HG03095 (cell line): Measurements from ENCODE around the gene RWDD4.

Source experiments
- ATAC-seq: cut with Tn5 transposase; IDR thresholded peaks from one replicate; pipeline ENCODE4 v1.9.1; 2021; ENCODE audit warnings: moderate library complexity; ENCODE audit not compliant: unreplicated experiment

The RWDD4 gene

DNA sequence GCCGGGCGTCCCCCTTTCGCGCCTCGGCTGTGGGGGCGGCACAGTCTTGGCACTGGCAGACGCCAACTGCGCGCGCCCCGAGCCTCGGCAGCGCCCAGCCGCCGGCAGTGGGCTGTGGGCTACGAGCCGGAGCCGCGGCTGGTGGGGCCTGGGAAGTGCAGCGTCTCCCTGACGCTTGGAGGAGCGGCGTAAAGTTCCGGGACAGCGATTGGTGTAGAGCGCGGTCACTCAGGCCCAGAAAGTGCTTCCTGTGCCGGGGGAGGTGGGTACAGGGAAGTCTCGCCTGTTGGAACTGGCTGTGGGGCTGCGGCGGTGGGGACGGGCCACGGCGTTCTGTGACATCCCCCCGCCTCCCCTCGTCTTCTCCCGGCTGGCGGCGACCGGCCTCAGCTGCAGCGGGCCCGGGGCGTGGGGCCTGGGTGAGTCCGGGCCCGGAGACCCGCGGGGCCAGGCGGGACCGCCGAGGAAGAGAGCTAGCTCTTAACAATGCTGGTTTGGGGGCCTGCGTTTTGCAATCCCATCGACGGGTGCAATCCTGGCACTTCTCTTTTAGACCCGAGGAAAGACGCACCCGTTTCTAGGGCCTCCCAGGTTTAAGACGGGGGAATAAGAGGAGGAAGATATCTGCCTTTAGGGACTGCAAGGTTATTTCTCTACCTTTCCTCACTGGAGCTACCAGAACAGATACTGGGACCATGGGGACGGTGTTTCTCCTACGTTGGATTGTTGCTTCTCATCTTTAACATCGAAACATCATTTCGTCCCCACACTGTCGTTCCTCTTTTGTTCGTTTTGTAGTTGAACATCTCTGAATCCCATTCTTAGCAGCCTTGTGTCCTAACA is at the start of gene RWDD4, which contains the start of gene TRAPPC11:
Gene RWDD4 (minus strand): TSS at position 157 of the 843 bp plus-strand sequence. CDS start 233 bp downstream, outside the sequence.
Gene TRAPPC11 (plus strand): TSS at position 265 of the 843 bp plus-strand sequence. CDS start 4,575 bp downstream, outside the sequence.
- peak; percentile 99 for ATAC-seq

DNA sequence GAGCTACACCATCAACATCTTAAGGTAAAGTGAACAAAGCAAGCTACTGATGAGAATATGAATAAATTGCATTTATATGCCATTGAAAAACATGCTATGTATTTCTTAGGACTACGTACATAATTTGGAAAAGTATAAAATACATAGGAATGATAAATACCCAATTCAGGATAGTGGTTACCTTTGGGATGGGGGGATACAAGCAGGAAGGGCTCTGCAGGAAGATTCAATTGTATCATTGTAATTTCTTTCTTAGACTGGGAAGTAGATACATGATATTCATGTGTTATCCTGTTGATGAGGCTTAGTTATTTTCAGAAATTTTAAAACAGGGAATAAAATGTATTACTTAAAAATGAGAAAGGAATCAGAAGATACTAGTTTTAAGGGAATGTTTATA is 43.5 kb upstream of the RWDD4 start:
- no peak for ATAC-seq

DNA sequence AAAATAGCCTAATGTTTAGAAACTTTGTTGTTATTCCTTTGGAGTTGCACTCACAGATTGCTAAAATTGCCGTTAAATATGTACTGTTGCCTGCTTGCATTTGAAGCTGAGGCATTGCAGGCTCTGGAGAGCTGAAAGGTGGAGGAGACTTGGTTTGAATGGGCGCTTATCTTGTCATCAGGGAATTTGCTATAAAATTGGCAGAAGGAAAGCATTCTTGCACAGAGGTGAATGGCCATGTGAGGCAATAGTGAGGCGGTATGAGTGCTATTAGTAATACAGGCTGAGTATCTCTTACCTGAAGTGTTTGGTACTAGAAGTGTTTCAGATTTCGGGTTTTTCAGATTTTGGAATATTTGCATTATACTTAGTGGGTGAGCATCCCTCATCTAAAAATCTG is 41.4 kb upstream of the RWDD4 start:
- no peak for ATAC-seq

DNA sequence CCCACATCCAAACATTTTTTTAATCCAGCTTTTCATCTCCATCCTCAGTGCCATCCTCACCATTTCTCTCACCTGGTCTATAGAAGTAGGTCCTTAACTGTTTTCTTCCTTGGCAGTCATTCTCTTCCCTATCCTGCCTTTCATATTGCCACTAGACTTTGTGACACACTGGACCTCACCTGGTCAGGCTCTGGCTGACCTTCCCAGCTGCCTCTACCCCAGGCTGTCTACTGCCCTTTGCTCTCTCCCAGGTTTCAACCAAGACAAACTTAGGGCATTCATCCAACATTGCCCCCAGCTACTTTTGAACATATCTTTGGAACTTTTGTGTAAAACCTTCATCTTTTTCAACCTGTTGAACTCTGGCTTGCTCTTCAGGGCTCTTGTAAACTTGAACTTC is 39.9 kb upstream of the RWDD4 start:
- ATAC-seq, result no peak

GRCh38 chr4:183691897-183692296 is 32.9 kb upstream of the RWDD4 start:
- no peak for ATAC-seq

DNA sequence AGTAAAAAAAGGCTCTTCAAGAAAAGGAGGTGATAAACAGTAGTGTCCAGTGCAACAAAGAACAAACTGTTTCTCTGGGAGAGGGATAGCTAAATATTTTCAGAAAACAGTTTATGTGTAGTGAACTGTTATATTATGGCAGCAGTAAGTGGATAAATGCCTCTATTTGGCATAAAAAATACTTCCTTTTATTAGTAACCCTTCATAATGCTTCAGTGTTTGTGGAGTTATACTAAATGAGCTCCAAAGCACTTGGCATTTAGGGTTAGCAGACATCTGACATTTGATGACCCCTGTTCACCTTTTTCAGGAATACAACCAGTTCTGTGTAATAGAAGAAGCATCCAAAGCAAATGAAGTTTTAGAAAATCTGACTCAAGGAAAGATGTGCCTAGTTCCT is 32.0 kb upstream of the RWDD4 start:
- ATAC-seq, result no peak

DNA sequence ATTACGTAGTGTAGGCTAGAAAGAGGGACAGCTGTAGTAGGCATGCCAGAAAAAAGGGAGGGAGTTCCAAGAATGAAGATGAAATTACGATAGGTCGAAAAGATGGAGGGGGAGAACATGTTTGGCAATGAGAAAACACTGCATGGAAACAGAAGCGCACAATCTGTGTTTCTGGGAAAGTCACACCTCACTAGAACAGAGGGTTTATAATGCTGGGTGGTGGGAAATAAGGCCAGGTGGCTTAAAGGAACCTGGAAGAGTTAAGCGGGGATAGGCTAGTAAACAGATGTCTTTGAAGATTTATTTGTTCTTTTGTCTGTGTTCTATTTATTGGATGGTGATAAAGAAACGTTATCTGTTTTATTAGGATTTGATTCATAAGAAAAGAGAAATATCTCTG is 29.2 kb upstream of the RWDD4 start:
- ATAC-seq, result no peak

DNA sequence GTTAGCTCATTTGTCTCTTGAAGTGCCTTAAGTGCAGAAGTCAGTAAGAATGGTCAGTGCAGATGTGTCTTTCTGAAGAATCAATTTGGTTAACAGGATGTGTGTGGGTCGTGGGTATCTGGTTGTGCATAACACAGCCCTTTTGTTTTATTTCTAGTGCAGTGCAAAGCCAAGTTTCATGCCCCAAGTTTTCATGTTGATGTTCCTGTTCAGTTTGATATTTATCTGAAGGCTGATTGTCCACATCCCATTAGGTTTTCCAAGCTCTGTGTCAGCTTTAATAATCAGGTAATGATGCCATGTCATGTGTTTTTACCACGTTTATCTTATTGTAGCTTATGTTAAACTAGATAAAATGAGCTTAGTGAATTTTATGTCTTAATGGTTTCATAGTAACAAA is 27.5 kb upstream of the RWDD4 start:
- ATAC-seq, result no peak

DNA sequence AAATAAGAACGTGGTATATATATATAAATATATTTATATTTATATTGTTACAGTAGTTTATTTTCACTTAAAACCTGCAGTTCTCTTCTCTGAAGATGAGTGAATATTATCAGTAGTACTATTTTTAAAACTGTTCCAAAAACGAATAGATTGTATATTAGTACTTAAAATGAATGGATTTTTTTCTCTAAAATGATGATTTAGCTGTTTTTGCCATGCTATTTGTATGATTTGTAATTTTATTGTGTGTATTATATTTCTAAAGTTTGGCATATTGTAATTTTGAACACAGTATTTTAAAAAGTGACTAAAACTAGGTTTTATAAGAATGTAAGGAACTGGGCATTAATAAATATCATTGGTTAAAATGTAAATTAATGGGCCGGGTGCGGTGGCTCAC is 22.1 kb upstream of the RWDD4 start:
- no peak for ATAC-seq

DNA sequence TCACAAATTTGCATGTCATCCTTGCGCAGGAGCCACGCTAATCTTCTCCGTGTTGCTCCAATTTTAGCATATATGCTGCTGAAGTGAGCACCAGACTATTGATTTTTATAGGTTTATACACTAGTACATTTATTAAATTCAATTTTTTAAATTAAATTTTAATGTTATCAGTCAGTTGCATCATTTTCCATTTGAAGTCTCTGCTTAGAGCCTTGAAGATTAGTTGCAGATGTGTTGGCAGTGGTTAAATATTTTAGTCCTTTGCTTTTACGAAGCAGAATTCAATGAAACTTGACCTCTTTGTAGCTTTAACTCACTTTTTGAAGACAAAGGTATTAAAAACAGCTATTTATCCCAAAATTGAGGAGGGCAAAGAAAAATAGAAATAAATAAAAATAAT is 16.6 kb upstream of the RWDD4 start:
- no peak for ATAC-seq

- no peak for ATAC-seq
Observed at GRCh38 chr4:183674153-183674552, 15.2 kb upstream of the RWDD4 start.

GRCh38 chr4:183670960-183671555 is 12.1 kb upstream of the RWDD4 start:
- ATAC-seq, result no peak

DNA sequence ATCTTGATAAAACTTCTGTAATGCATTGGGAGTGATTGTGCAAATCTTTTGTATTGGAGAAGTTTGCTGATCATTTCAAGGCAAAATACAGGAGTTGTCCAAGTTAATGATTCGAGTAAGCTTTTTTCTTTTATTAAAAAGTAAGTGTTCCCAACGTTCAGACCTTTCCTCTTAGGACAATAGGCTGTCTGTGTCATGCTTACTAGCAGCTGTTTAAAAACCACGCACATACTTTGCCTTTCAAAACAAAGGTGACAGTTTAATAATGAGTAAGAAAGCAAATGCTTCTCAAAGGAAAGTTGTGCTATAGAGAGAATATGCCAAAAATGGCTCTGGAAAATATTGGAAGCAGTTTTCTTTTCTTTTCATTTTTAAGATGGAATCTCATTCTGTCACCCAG is 11.3 kb upstream of the RWDD4 start:
- ATAC-seq, result no peak

DNA sequence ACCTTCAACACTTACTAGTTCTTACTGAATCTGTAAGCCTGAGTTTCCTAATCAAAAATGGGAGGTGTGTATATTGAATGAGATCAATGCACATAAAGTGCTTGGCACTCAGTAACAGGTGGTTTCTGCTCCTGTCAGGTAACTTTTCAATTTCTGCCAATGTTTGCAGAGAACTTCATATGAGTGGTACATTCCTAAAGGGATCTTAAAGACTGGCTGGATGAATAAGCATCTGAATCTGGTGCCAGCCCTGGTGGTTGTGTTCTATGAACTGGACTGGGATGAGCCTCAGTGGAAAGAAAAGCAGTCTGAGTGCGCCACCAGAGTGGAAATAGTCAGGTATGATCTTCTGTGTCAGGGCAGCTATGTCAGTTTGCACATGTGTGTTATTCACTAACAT is 7.1 kb upstream of the RWDD4 start:
- no peak for ATAC-seq

DNA sequence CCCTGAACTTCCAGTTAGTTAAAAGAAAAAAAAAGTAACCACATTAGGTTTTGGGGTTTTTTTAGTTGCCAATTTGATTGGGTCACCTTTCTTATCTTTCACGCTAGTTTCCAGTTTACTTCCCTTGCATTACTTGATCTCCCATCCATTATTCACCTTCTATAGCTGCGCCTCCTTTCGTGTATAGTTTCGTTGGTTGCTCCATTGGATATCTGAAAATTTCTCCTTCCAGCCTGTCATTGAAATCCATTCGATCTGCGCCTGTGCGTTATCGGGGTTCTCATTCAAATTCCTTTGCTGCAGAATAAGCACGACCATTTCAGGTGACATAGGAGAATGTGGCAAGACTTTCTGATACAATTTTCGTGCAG is 872 bp upstream of the RWDD4 start:
- no peak for ATAC-seq

DNA sequence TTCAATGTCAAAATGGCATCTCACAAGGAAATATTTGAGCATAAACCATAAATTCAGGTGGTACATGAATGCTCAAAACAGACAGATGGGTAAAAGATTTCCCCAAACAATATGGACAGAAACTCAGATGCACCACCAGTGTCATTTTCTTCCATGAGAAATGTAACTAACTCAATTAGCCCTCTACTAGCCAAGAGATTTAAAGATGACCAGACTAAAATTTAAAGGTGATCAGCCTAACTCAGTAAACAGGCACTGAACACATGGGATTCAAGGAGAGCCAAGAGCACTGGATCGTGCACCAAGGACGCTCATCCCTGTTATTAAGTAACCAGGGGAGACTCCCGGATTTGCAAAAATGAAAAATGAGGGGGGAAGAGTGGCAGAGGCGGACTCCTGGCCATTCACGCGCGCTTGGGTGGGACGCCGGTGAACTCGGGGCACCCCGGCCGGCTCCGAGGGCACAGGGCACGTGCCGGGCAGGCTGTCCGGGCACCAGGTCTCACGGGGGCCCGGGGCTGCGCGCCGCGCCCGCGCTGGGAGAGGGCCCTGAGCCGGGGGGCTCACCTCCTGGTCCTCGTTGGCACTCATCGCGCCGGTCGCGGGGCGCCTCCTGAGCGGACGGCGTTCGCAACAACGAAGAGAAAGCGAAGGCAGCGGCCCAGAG is 490 bp downstream of the RWDD4 start:
- ATAC-seq, result peak; percentile 20

GRCh38 chr4:183657564-183657963 is 1.4 kb downstream of the RWDD4 start:
- no peak for ATAC-seq

DNA sequence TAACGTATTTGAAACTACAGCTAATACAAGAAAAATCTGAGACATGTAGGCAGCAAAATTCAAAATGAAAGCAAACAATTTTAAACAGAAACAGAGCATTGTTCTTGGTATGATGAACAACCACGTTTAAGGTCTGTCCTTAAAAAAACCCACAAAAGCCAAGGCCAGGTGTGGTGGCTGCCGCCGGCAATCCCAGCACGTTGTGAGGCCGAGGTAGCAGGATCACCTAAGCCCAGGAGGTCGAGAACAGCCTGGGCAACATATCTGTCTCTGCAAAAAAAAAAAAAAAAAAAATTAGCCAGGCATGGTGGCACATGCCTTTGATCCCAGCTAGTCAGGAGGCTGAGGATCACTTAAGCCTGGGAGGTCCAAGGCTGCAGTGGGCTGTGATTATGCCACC is 13.7 kb downstream of the RWDD4 start:
- ATAC-seq, result no peak

GRCh38 chr4:183639291-183639690 is 19.7 kb downstream of the RWDD4 start:
- no peak for ATAC-seq

DNA sequence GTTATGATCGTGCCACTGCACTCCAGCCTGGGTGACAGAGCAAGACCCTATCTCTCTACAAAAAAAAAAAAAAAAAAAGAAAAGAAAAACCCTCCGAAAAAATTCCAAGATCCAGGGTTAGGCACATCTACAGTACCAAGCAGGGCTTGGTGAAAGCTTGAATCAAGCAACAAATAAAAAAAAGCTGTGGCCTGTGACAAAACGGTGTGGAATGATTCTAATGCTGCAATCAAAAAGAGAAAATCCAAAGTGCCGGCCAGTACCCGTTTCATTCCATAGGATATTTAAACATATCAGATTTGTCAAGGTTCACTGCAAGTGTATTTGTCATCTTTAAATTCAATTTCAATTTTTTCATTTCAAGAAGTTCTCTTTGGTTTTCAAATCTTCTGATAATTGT is 20.5 kb downstream of the RWDD4 start:
- no peak for ATAC-seq

DNA sequence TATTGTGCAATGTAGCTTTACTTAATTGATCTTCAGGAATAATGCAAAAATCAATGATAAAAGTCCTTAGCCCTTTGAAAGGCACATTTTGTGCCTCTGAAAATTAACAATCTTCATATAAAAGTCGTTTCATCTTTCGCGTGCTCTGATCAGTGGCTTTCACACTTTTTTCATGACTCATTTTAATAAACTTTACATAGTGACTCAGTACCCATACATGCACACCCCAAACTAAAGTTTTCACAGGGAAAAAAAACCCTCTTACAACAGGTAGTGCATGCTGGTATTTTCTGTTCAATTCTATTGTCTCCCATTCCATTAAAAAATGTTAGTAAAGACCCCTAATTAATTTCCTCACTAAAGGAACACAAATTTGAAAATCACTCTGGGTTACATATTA is 21.5 kb downstream of the RWDD4 start:
- ATAC-seq, result no peak

DNA sequence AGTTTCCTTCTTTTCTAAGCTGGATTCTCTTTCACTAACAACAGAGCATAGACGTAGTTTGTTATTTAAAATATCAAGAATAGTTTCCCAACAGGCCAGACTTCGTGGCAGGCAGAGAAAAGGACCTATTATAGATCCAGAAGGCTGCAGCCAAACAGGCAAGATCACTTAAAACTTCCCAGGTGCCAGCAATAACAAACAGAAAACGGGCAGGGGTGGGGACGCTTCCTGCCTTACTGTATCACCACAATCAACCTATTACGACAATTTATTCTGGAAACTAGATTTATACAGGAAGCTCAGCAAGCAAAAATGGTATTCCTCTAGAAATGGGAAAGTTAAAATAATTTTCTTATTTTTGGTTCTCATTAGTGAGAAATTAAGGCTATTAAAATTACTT is 22.1 kb downstream of the RWDD4 start:
- ATAC-seq, result no peak
